Colonic mucosa (tissue), 4 donors: ENCODE results near the gene HESX1. TPM values are rescaled to one million over a fixed set of nuclear protein-coding genes. Genes with fewer than 3 reads are reported as not detected.
A peak's percentile ranks its signal among the peaks of the same experiment; 100 is the strongest.

Experiments used
- DNase-seq: peaks from one replicate; pipeline ENCODE4 v3.0.0-alpha.2; 2020
- H3K27ac ChIP-seq: fragments of 200-600 bp; one replicate; pipeline ENCODE4 v1.8.0; 2021
- H3K27me3 ChIP-seq: fragments of 200-600 bp; one replicate; pipeline ENCODE4 v1.8.0; 2021
- H3K36me3 ChIP-seq: fragments of 200-600 bp; one replicate; pipeline ENCODE4 v1.8.0; 2021
- H3K4me1 ChIP-seq: fragments of 200-600 bp; one replicate; pipeline ENCODE4 v1.8.0; 2021; ENCODE audit warnings: mild to moderate bottlenecking
- H3K4me3 ChIP-seq: fragments of 200-600 bp; one replicate; pipeline ENCODE4 v1.8.0; 2021
- H3K9ac ChIP-seq, 2 donors: one replicate each; pipeline ENCODE4 v1.7.0; 2013; ENCODE audit warnings: control low read depth in 2 of 2, low read depth in 2 of 2, low read length in 2 of 2
- H3K9me3 ChIP-seq: fragments of 200-600 bp; one replicate; pipeline ENCODE4 v1.8.0; 2021
- CTCF ChIP-seq: fragments of 200-600 bp; IDR thresholded peaks from one replicate; pipeline ENCODE4 v1.8.0; 2022; ENCODE audit warnings: antibody characterized with exemption, mild to moderate bottlenecking
- intact Hi-C: fragments of 100-400 bp; cut with DNase I; formaldehyde crosslinking; loops from one replicate; pipeline ENCODE4 v1.14.1; 2022
- total RNA-seq, 2 donors: library from RNA; stranded (reverse); fragmentation: NEBNext Ultra II Directional in 1 of 2; extraction: Animal tissue kit (Norgen Biotek cat#: 25700) in 1 of 2; gene quantifications; one replicate each; pipeline ENCODE4 v1.2.1, GENCODE V29; 2021
- donor health status: healthy.
- donor health status: DM: no; HTN: no; CAD: no.
- donor health status: DM: no; HTN: no; CAD: no.

HESX1 gene
- total RNA-seq, 2 donors from 2014 or later: 0.42 to 0.48 TPM

- DNase-seq: no peak
- no peaks in the 10 kb centered on the region for H3K27me3 ChIP-seq
- no peak for TF ChIP-seq CTCF
- no peak overlapping the region for H3K4me3 ChIP-seq
- H3K36me3 ChIP-seq: no peaks in the 10 kb centered on the region
- intact Hi-C loops: loop anchor here (10.0 kb wide), 1 partner anchor 71 kb away; no protein-coding TSS in a partner anchor
- no peaks in the 10 kb centered on the region for H3K9me3 ChIP-seq
- H3K4me1 ChIP-seq: no peaks in the 10 kb centered on the region
- H3K27ac ChIP-seq: no peak overlapping the region
- H3K9ac ChIP-seq: no peak overlapping the region
These were observed 23.7 kb downstream of the HESX1 start for GRCh38 chr3:57176045-57176444.

GRCh38 chr3:57173687-57174086, 26.1 kb downstream of the HESX1 start:
- no peaks in the 10 kb centered on the region for H3K27me3 ChIP-seq
- H3K36me3 ChIP-seq: no peaks in the 10 kb centered on the region
- no peak overlapping the region for H3K4me3 ChIP-seq
- H3K9ac ChIP-seq: no peak overlapping the region
- H3K4me1 ChIP-seq: no peaks in the 10 kb centered on the region
- no peak for DNase-seq
- intact Hi-C loops: loop anchor here (10.0 kb wide), 1 partner anchor 69 kb away; no protein-coding TSS in a partner anchor
- H3K27ac ChIP-seq: no peak overlapping the region
- TF ChIP-seq CTCF: no peak
- H3K9me3 ChIP-seq: no peaks in the 10 kb centered on the region

GRCh38 chr3:57170946-57171345, 28.8 kb downstream of the HESX1 start:
- no peaks in the 10 kb centered on the region for H3K27me3 ChIP-seq
- intact Hi-C loops: loop anchor here (10.0 kb wide), 1 partner anchor 66 kb away; no protein-coding TSS in a partner anchor
- H3K9me3 ChIP-seq: no peaks in the 10 kb centered on the region
- no peaks in the 10 kb centered on the region for H3K4me1 ChIP-seq
- no peak overlapping the region for H3K9ac ChIP-seq
- H3K36me3 ChIP-seq: no peaks in the 10 kb centered on the region
- TF ChIP-seq CTCF: no peak
- no peak overlapping the region for H3K27ac ChIP-seq
- H3K4me3 ChIP-seq: no peak overlapping the region
- DNase-seq: peak; percentile 8

GRCh38 chr3:57169872-57170623, 29.7 kb downstream of the HESX1 start:
- Histone ChIP-seq H3K27me3 (no peaks in the 10 kb centered on the region), H3K27ac (no peak overlapping the region), H3K4me1 (no peaks in the 10 kb centered on the region), H3K36me3 (no peaks in the 10 kb centered on the region), H3K4me3 (peak overlapping the region; percentile 33), H3K9me3 (no peaks in the 10 kb centered on the region), H3K9ac (peak overlapping the region in 1 of 2 donors; percentile 51)
- peak; percentile 83 for TF ChIP-seq CTCF
- peak; percentile 69 for DNase-seq
- intact Hi-C loops: loop anchor here (5.0 to 10.0 kb wide), 2 partner anchors 57 to 65 kb away; partner anchors contain the start of gene APPL1

- intact Hi-C loops: loop anchor here (5.0 kb wide), 1 partner anchor 58 kb away; the partner anchor contains the start of gene APPL1
- Histone ChIP-seq H3K36me3 (no peaks in the 10 kb centered on the region), H3K9ac (no peak overlapping the region), H3K27ac (no peak overlapping the region), H3K4me1 (peaks cover 3% of the 10 kb centered on the region), H3K9me3 (no peaks in the 10 kb centered on the region), H3K4me3 (no peak overlapping the region), H3K27me3 (peaks cover 7% of the 10 kb centered on the region)
- no peak for TF ChIP-seq CTCF
- peak; percentile 13 for DNase-seq
These were observed 30.7 kb downstream of the HESX1 start for GRCh38 chr3:57169108-57169507.
